Activated CD4-positive, alpha-beta T cell treated with anti-CD3 and anti-CD28 coated beads for 48 hours (primary cell): ENCODE data around the gene MAN2B1.
"Not testable (repeated sequence)": the region's sequence is repeated elsewhere in the genome, so short reads cannot be mapped to it uniquely, and the experiment has no call there.

Experiments
- DNase-seq: peaks from one replicate; pipeline ENCODE4 v3.0.0-alpha.2; 2020

MAN2B1 gene

DNA sequence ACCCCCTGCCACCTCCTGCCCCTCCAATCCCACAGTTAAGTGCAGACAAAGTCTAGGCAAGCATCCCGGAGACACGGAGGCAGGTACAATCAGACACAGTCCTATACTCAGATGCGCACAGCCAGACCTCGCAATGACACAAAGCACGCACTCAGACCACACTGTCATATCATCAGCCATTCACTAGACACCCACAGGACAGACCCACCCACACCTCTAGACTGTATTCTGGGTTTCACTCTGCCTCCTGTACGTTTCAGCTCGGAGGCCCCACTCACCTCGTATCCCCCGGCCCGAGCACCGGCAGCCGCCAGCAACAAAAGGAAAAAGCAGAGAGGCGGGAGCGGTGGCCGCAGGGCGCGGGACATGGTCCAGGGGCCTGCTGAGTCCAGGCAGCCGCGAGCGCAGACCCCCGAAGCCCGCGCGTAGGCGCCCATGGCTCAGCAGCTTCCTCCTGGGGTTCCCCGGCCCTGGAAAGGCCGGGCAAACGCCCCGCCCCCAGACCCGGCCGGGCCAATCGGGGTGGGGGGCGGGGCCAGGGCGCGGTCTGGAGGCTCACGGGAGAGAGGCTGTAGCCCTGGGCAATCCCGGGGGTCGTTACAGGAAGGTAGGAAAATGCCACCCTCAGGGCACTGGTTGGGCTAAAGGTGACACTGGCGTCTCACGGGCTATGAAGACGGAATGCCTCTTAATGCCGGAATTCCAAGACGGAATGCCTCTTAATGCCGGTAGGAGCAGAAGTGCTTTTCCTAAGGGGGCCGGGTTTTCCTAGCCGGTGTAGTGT lies at the start of gene MAN2B1, which contains the start of gene WDR83:
TSS of gene MAN2B1 (minus strand) at position 478 of the 784 bp plus-strand sequence. CDS start at position 437, 41 bp downstream.
TSS of gene WDR83 (plus strand) at position 543 of the 784 bp plus-strand sequence. CDS start 2,984 bp downstream, outside the sequence.
- peak; percentile 85 for DNase-seq

DNA sequence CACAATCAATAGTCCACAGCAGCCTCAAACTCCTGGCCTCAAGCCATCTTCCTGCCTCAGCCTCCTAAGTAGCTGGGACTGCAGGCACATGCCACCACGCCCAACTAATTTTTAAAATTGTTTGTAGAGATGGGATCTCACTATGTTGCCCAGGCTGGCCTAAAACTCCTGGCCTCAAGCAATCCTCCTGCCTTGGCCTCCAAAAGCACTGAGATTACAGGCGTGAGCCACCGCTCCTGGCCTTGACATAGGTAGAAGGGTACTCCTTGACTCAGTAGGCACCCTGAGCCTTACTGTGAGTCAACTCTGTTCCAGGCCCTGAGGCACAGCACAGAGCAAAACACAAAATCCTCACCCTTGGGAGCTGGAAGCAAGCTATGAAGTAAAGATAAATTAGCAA lies 49.4 kb upstream of the MAN2B1 start:
- DNase-seq: no peak

DNA sequence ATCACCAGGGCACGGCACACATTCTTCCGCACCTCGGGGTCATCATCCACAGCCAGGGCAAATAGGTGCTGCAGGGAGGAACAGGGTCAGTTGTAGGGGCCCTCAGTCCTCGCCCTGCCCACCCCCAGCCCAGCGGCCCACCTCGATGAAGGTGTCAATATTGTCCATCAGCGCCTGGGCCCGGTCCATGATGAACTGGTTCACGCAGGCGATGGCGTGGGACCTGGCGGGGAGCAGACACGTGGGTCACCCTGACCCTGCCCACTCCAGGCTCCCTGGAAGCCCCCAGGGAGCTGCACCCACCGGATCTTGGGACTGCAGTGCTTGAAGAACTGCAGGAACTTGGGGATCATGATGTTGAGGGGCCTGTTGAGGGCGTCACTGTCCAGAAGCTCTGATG lies 48.6 kb upstream of the MAN2B1 start:
- DNase-seq: no peak

DNA sequence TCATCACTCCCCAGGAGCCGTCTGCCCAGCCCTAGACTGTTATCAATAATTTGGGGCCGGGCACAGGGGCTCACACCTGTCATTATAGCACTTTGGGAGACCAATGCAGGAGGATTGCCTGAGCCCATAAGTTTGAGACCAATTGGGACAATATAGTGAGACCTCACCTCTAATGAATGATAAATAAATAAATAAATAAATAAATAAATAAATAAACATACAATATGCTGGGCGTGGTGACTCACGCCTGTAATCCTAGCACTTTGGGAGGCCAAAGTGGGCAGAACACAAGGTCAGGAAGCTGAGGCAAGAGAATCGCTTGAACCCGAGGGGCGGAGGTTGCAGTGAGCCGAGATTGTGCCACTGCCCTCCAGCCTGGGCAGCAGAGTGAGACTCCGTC lies 46.8 kb upstream of the MAN2B1 start:
- DNase-seq: not testable (repeated sequence)

DNA sequence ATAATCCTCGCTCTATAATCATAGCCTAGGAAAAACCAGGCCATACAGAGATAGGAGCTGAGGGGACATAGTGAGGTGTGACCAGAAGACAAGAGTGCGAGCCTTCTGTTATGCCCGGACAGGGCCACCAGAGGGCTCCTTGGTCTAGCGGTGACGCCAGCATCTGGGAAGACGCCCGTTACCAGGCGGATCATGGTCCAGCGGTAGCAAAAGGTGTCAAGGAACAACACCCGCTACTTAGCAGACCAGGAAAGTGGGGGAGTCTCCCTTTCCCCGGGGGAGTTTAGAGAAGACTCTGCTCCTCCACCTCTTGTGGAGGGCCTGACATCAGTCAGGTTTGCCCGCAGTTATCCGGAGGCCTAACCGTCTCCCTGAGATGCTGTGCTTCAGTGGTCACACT lies 45.5 kb upstream of the MAN2B1 start:
- DNase-seq: peak; percentile 25

DNA sequence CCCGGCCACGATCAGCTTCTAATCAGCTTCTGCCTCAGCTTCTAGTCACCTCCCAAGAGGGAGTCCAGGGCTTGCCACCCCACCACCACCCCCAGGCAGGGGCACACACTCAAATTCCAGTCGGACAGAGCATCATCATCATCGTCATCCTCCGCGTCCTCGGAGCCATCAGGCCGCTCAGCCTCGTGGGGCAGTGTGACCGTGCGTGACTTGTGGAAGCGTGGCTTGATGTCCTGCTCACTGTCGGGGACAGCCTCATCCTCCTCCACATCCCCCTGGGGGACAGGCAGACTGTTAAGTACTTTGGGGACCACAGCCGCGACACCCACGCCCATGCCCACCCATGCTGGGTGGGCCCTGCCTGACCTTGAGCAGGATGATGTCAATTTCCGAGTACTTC lies 44.6 kb upstream of the MAN2B1 start:
- no peak for DNase-seq

DNA sequence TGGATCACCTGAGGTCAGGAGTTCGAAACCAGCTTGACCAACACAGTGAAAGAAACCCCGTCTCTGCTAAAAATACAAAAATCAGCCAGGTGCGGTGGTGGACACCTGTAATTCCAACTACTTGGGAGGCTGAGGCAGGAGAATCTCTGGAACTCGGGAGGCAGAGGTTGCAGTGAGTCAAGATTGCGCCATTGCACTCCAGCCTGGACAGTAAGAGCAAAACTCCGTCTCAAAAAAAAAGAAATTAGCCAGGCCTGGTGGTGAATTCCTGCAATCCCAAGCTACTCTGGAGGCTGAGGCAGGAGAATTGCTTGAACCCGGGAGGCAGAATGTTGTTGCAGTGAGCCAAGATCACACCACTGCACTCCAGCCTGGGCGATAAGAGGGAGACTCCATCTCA lies 42.1 kb upstream of the MAN2B1 start:
- no peak for DNase-seq

DNA sequence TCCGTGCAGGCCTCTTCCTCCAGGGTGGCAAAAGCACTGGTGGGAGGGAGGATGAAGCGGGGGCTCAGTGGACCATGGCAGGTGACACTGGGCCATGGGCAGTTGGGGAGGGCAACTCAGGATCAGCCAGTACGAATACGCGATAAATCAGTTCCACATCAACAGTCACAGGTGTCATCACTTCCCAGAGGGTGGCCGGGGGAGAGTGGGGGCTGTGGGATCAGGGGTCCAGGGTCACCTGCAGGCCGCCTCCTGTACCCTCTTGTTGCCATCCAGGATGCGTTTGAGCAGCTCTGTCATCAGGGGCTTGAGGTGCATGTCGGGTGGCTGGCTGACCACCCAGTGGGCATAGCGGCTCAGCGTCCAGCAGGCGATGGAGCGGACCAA lies 39.8 kb upstream of the MAN2B1 start:
- DNase-seq: no peak

DNA sequence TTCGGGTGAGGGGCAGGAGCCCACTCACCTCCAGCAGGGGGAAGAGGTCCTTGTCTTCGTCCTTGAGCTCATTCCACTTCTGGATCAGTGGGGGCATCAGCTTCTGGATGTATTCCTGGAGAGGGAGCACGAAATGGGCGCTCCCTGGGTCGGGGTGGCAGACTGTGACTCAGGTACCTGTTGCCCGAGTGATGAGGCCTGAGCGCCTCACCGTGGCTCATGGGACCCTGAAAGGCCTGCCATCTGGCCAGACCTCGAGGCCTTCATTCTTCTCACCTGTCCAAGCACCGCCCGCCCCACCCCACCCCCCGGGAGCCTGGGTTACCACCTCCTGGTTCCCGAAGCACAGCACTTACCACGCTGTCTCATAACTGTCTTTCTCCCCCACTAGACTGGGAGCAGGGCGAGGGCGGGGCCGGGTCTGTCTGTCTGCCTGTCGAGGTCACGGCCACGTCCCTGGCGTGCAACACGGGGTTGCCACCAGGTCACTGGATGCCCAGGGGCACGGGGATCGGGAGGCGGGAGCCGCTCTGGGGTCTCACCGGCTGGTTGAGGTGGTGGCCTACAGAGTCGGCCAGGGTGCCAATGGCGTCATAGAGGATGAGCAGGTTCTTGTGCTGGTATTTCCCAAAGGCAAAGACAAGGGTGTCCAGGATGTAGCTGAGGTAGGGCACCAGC lies 39.3 kb upstream of the MAN2B1 start:
- DNase-seq: no peak

DNA sequence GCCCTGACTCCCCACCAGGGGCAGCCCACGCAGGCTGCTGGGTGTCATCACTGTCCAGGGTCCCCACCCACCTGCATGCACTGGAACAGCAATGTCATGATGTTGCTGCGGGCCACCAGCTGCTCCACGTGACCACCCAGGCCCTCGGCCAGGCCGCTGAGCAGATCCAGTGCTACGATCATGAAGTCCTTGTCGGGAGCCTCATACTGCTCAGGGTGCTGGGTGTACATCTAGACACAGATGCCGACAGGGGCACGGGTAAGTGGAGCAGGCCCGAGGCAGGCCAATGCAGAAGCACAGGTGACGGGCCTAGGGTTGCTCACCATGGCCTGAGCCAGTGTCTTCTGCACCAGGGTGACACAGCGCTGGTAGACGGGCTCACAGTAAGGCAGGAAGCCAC lies 38.6 kb upstream of the MAN2B1 start:
- no peak for DNase-seq

DNA sequence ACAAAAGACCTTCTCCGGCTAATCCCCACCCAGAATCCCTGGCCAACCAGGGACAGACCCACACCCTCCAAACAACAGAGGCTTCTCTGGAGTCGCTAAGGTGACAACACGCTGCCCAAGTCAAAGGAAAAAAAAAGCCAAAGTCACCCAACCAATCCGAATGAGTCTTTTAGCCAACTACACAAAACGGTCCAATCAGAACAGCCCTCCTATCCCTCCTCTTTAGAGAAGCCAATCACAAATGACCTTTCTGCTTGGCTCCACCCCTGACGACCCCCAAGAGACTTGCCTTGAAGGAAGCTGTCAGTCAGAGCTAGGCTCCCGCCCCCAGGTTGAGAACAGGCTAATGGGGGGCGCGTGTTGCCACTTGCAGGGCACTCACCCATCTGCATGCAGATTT lies 36.5 kb upstream of the MAN2B1 start:
- DNase-seq: peak; percentile 52

DNA sequence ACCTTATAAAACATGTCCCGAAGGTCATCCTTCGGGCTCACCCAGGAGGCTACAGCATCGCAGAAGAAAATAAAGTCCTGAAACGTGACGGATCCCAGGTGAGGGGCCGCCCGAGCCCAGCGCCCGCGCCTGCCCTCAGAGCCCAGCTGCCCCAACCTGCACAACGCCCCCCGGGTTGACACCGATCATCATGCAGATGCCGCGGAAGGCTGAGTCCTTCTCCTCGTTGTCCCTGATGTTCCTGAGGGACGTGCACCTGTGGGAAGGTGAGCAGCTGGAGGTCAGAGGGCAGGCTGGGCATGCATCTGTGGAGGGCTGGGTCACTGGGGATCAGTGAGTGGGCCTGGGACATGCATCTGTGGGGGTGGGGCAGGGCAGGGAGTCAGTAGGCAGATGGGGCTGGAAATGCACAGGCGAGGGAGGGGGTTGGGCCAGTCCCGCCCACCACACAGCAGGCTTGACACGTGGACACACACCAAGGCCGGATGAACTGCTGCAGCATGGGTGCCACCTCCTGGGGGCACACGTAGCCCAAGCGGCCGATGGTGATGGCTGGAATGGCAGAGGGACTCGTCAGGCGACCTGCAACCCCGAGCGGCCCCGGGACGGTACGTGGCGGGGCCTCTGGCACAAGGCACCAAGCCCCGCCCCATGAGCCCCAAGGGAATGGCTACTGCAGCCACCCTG lies 35.2 kb upstream of the MAN2B1 start:
- DNase-seq: no peak

DNA sequence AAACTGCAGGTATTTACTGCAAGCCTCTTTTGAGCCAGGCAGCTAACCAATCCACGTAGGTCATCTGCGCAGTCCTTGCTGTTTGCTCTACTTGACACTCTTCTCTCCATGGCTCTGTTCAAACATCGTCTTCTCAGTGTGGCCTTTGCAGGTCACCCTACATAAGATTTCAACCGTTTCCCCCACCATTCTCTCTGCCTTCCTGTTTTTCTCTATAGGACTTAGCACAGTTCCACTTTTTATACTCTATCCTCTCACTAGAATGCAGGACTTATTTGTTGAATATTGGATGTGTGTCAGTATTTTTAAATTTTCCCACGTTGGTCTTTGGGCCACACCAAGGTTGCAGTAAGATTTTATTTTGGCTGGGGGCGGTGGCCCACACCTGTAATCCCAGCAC lies 31.6 kb upstream of the MAN2B1 start:
- DNase-seq: no peak

DNA sequence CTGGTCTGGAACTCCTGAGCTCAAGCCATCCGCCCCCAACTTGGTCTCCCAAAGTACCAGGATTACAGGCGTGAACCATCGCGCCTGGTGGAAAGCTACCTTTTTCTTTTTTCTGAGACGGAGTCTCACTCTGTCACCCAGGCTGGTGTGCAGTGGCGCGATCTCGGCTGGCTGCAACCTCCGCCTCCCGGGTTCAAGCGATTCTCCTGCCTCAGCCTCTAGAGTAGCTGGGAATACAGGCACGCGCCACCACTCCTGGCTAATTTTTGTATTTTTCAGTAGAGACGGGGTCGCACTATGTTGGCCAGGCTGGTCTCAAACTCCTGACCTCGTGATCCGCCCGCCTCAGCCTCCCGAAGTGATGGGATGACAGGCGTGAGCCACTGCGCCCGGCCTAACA lies 30.9 kb upstream of the MAN2B1 start:
- not testable (repeated sequence) for DNase-seq

DNA sequence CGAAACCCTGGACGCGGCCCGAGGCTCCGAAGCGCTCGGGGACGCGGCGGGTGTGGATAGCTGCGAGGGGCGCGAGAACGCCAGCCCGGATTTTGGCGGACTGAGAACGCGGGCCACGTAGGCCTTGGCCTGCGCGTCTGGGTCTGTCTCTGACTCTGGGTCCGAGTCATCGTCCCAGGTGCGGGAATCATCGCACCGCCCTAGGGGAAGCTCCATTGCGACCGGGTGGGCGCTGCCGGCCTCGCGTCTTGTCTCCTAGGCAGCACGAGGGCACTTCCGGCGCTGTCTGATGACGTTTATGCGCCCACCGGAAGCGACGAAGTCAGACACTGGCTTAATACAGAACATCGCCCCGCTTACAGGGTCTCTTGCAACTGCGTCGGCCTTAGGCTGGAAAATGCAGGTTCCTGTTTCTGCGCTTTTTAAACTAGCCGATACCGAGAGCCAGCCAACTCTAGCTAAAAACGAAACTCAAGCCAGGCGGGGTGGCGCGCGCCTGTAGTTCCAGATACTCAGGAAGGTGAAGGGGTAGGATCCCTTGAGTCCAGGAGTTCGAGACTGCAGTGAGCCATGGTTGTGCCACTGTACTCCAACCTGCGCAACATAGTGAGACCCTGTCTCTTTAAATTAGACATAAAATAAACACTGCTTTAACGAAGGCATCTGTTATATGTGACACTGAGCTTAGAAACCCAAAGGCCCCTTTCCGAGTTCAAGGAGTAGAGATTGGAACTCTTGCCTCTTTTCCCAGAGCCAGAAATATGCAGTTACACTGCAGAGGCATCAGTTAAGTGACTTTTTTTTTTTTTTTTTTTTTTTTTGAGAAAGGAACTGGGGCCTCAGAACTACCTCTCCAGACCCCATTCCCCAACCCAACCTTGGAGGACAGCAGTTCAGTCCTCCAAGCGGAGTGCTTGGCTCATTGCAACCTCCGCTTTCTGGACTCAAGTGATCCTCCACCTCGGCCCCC lies 30.1 kb upstream of the MAN2B1 start, which contains the start of gene FBXW9:
TSS of gene FBXW9 (minus strand) at position 266 of the 970 bp plus-strand sequence. CDS start at position 216, 50 bp downstream.
- peak; percentile 98 for DNase-seq

DNA sequence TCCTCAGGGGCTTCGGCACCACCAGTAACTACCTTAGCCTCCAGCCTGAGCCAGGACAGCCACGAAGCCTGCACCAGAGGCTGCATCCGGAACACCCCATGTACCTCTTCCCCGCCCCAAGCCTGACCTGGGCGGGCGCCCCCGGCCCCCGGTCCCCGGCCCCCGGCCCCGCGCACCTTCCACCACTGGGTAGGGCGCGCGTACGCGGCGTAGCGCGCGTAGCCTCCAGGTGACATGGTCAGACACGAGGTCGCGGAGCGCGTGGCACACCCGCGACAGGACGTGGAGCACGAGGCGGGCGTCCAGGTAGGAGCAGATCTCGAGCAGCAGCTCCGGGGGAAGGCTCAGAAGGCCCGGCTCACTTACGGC lies 29.4 kb upstream of the MAN2B1 start:
- DNase-seq: peak; percentile 45

DNA sequence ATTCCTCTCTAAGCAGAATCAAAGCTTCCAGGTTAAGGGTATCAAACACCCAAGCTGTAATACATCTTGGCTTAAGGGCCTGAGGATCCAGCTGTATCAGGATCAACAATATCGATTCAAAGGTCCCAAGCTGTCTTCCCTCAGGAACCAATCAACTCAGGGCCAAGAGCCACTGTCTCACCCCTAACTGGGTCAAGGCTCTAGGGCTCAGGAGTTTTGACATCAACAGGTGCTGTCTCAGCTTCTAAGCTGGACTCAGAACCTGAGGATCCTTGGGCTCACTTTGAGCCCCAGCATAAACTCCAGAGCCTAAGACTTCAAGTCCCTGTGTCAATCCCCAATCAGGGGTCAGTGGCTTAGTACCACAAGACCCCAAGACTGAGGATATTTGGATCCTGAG lies 29.0 kb upstream of the MAN2B1 start:
- DNase-seq: no peak

DNA sequence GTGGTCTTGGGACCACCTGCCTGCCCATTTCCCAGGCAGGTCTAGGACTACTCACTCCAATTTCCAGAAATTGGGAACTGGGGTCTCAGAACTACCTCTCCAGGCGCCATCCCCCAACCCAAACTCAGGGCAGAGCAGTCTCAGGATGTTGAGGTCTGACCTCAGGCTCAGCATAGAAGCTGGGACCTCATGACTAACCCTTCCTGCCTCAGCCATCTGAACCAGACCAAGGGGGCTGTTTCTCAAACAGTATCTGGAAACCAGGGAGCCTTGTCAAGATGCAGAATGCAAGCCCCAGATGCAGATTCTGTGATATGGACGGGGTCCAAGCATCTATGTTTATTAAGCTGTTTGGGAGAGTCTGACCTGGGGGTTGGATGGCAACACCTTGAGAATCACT lies 28.6 kb upstream of the MAN2B1 start:
- no peak for DNase-seq

DNA sequence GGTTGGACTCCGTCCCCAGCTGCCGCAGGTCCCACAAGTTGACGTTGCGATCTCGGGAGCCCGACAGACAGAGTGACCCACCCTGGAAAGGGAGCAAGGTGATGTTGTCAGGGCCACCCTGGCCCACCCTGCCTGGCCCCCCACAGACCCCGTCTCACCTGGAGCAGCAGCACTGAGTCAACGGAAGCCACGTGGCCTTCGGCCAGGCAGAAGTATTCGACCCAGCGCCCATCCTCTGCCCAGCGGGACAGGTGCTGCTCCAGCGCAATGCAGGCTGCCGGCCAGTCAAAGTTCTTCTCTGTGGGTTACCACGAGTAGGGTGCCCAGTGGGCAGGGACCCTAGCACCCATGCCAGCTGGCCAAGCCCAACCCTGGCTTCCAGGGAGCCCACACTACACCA lies 28.1 kb upstream of the MAN2B1 start:
- DNase-seq: no peak

DNA sequence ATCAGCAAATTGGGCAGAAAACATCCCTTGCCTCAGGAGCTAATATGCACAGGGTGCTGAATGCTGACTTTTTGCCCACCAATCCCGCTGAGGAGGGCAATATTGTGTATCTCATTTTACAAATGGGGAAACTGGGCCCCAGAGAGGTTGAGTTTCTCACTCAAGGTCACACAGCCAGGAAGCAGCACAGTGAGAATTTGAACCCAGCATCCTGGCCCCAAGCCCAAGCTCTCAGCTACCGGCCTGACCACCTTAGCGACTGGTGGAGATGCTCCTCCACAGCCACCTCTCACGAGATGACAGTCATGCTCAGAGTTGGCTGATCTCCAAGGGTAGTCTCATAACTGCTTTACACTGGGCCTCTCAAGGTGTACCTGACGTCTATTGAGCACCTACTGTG lies 26.4 kb upstream of the MAN2B1 start:
- DNase-seq: no peak

DNA sequence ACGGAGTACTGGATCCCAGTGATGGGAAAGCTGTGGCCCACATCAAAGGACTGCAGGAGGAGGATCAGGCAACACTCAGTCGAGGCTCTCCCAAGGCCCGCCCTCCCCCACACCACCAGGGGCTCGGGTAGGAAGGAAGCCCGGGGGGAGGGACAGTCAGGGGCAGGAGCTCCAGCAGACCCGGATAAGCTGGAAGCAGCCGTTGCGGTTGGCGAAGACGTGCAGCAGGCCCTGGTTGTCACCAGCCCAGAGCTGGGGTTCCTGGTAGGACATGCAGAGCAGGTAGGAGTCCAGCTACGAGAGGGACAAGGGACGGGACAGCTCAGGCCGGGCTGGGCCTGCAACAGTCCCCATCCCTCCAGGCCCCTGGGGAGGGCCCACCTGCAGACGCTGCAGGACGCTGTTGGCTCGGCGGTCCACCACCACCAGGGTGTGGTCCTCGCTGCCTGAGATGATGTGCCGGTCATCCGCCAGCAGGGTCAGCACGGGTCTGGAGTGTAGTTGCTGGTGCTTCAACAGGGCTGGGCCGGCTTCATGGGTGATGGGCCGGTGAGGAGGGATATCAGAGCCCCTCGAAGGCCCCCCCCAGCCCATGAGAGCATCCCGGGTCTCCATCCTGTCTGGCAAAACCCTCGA lies 23.2 kb upstream of the MAN2B1 start:
- no peak for DNase-seq

DNA sequence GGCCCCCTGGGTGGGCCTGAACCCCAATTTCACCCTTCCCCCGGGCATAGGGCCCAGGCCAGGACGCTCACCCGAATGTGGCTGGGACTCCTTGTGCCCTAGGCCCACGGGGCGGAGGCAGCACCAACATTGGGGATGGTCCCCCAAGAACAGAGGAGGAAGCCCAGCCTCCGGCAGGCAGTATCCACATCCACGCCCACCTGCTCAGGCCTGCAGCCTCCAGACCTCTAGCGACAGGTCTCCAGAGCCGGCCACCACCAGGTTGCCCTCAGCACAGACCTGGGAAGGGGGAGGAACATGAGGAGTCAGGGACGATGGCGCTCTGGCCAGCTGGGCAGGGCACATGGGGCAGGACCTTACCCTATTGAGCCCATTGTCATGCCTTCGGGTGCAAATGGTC lies 22.5 kb upstream of the MAN2B1 start:
- no peak for DNase-seq
